HEK293 (cell line): ENCODE results near the gene ZNF616.

Experiments used
- CTCF ChIP-seq: fragments of 450-650 bp; formaldehyde crosslinking; IDR thresholded peaks from 2 replicates; pipeline ENCODE4 v1.5.1; 2016; ENCODE audit warnings: missing biosample characterization, missing genetic modification characterization
- EGR2 ChIP-seq: fragments of 450-650 bp; formaldehyde crosslinking; IDR thresholded peaks from 2 replicates; pipeline ENCODE4 v1.5.1; 2016; ENCODE audit warnings: low read depth, missing biosample characterization, missing genetic modification characterization
- ELK4 ChIP-seq: IDR thresholded peaks from 2 replicates; pipeline ENCODE4 v1.6.1; 2011; ENCODE audit warnings: mild to moderate bottlenecking, low read depth, low read length, borderline replicate concordance
- GLIS2 ChIP-seq: fragments of 450-650 bp; formaldehyde crosslinking; IDR thresholded peaks from 2 replicates; pipeline ENCODE4 v1.5.1; 2016; ENCODE audit warnings: missing biosample characterization, missing genetic modification characterization
- KLF10 ChIP-seq: fragments of 450-650 bp; IDR thresholded peaks from 2 replicates; pipeline ENCODE4 v1.5.1; 2018; ENCODE audit warnings: missing biosample characterization, mild to moderate bottlenecking, missing genetic modification characterization
- KLF16 ChIP-seq: fragments of 450-650 bp; formaldehyde crosslinking; IDR thresholded peaks from 2 replicates; pipeline ENCODE4 v1.5.1; 2017; ENCODE audit warnings: missing biosample characterization, missing genetic modification characterization
- KLF9 ChIP-seq: fragments of 450-650 bp; formaldehyde crosslinking; IDR thresholded peaks from 2 replicates; pipeline ENCODE4 v1.5.1; 2016; ENCODE audit warnings: missing biosample characterization, missing genetic modification characterization, low read depth
- PRDM1 ChIP-seq: fragments of 450-650 bp; formaldehyde crosslinking; IDR thresholded peaks from 2 replicates; pipeline ENCODE4; 2016; ENCODE audit warnings: missing biosample characterization, missing genetic modification characterization
- PRDM10 ChIP-seq: fragments of 450-650 bp; formaldehyde crosslinking; IDR thresholded peaks from 2 replicates; pipeline ENCODE4 v1.5.1; 2016; ENCODE audit warnings: missing biosample characterization, missing genetic modification characterization
- SETDB1 ChIP-seq: IDR thresholded peaks from one replicate; pipeline ENCODE4 v1.6.1; 2017; ENCODE audit warnings: mild to moderate bottlenecking, low read length, moderate library complexity, mixed read lengths; ENCODE audit not compliant: insufficient read length
- SP2 ChIP-seq: fragments of 450-650 bp; formaldehyde crosslinking; IDR thresholded peaks from 2 replicates; pipeline ENCODE4 v1.5.1; 2016; ENCODE audit warnings: missing biosample characterization, missing genetic modification characterization
- SP3 ChIP-seq: fragments of 450-650 bp; formaldehyde crosslinking; IDR thresholded peaks from 2 replicates; pipeline ENCODE4 v1.5.1; 2016; ENCODE audit warnings: missing biosample characterization, missing genetic modification characterization
- SP7 ChIP-seq: fragments of 450-650 bp; formaldehyde crosslinking; IDR thresholded peaks from 2 replicates; pipeline ENCODE4 v1.5.1; 2016; ENCODE audit warnings: missing biosample characterization, missing genetic modification characterization
- ZBTB17 ChIP-seq: fragments of 450-650 bp; formaldehyde crosslinking; IDR thresholded peaks from 2 replicates; pipeline ENCODE4 v1.5.1; 2016; ENCODE audit warnings: missing biosample characterization, missing genetic modification characterization
- ZBTB48 ChIP-seq: fragments of 450-650 bp; formaldehyde crosslinking; IDR thresholded peaks from 2 replicates; pipeline ENCODE4 v1.5.1; 2016; ENCODE audit warnings: missing biosample characterization, missing genetic modification characterization
- ZNF169 ChIP-seq: fragments of 450-650 bp; formaldehyde crosslinking; IDR thresholded peaks from 2 replicates; pipeline ENCODE4 v1.5.1; 2016; ENCODE audit warnings: missing biosample characterization, missing genetic modification characterization
- ZNF280C ChIP-seq: fragments of 450-650 bp; formaldehyde crosslinking; IDR thresholded peaks from 2 replicates; pipeline ENCODE4 v1.5.1; 2016; ENCODE audit warnings: missing biosample characterization, missing genetic modification characterization
- ZNF341 ChIP-seq: fragments of 450-650 bp; formaldehyde crosslinking; IDR thresholded peaks from 2 replicates; pipeline ENCODE4; 2016; ENCODE audit warnings: low read depth, missing biosample characterization, missing genetic modification characterization
- ZNF366 ChIP-seq: fragments of 450-650 bp; formaldehyde crosslinking; conservative IDR thresholded peaks from 2 replicates; pipeline ENCODE4 v1.5.1; 2016; ENCODE audit warnings: missing biosample characterization, missing genetic modification characterization
- ZNF48 ChIP-seq: fragments of 450-650 bp; formaldehyde crosslinking; IDR thresholded peaks from 2 replicates; pipeline ENCODE4 v1.5.1; 2016; ENCODE audit warnings: missing biosample characterization, missing genetic modification characterization
- ZNF514 ChIP-seq: fragments of 450-650 bp; formaldehyde crosslinking; IDR thresholded peaks from 2 replicates; pipeline ENCODE4 v1.5.1; 2016; ENCODE audit warnings: missing biosample characterization, missing genetic modification characterization
- ZNF518A ChIP-seq: fragments of 450-650 bp; formaldehyde crosslinking; conservative IDR thresholded peaks from 2 replicates; pipeline ENCODE4 v1.5.1; 2016; ENCODE audit warnings: low read depth, missing biosample characterization, missing genetic modification characterization
- ZNF580 ChIP-seq: fragments of 450-650 bp; formaldehyde crosslinking; IDR thresholded peaks from 2 replicates; pipeline ENCODE4 v1.5.1; 2016; ENCODE audit warnings: missing biosample characterization, missing genetic modification characterization
- ZXDB ChIP-seq: fragments of 450-650 bp; formaldehyde crosslinking; IDR thresholded peaks from 2 replicates; pipeline ENCODE4 v1.5.1; 2016; ENCODE audit warnings: missing biosample characterization, missing genetic modification characterization

The ZNF616 gene

GRCh38 chr19:52095172-52096014 lies 44.3 kb downstream of the ZNF616 start, which contains the start of gene ZNF841 (continued):
- TF ChIP-seq ZNF169 (tag by site-specific recombination) (no peak), PRDM1 (tag by site-specific recombination) (peak; percentile 48; the same call in 1 of the 2 replicates), CTCF (no peak; the same call in 1 of the 2 replicates), KLF10 (tag by site-specific recombination) (peak; percentile 78; the same call in 1 of the 2 replicates), EGR2 (tag by site-specific recombination) (peak; percentile 25; the same call in 1 of the 2 replicates), KLF9 (tag by site-specific recombination) (peak; percentile 90), ZNF48 (no peak), ZNF280C (tag by site-specific recombination) (no peak), SP2 (tag by site-specific recombination) (peak; percentile 92), ZNF341 (tag by site-specific recombination) (peak; percentile 60), ZXDB (tag by site-specific recombination) (peak; percentile 43; the same call in 1 of the 2 replicates), SETDB1 (no peak), PRDM10 (tag by site-specific recombination) (peak; percentile 33), SP7 (tag by site-specific recombination) (0 out of 2 replicates have a peak, but pooled peaks have one; percentile 22), ZNF514 (tag by site-specific recombination) (no peak), ZBTB48 (no peak), ZNF518A (tag by site-specific recombination) (peak; percentile 96), GLIS2 (tag by site-specific recombination) (peak; percentile 28; the same call in 1 of the 2 replicates), ELK4 (no peak), SP3 (peak; percentile 98), ZNF366 (no peak), ZBTB17 (tag by site-specific recombination) (peak; percentile 39), ZNF580 (tag by site-specific recombination) (no peak), KLF16 (tag by site-specific recombination) (peak; percentile 51)
